ENCODE measurements around the gene PLEKHH2.
"Not testable (repeated sequence)": the region's sequence is repeated elsewhere in the genome, so short reads cannot be mapped to it uniquely, and the experiment has no call there.

PLEKHH2 gene

GRCh38 chr2:43637030-43637803, at the start of gene PLEKHH2:
Gene PLEKHH2 (plus strand): TSS chr2:43637260. CDS start chr2:43644674, 7,414 bp downstream.
- Mint-ChIP-seq H3K36me3 (no peaks in the 10 kb centered on the region), H3K4me3 (peak within 1 kb of the TSS; percentile 77), H3K9me3 (no peaks in the 10 kb centered on the region), H3K27ac (peak within 1 kb of the TSS; percentile 24), H3K4me1 (peaks cover 12% of the 10 kb centered on the region)
- peak; percentile 100 for ATAC-seq
- peak; percentile 89 to 96 for DNase-seq (ENCODE audit: low spot score in 2 of 2)

- ATAC-seq = no peak
- H3K4me3 Mint-ChIP-seq = no peak overlapping the region
- no peaks in the 10 kb centered on the region for H3K9me3 Mint-ChIP-seq
- peaks cover 35% of the 10 kb centered on the region for H3K4me1 Mint-ChIP-seq
- H3K36me3 Mint-ChIP-seq = peaks cover 66% of the 10 kb centered on the region
- no peak overlapping the region for H3K27ac Mint-ChIP-seq
- DNase-seq (ENCODE audit: low spot score in 2 of 2) = no peak
Measured at GRCh38 chr2:43592443-43592842, 44.6 kb upstream of the PLEKHH2 start.

- ATAC-seq = no peak
- Mint-ChIP-seq H3K27ac (no peak overlapping the region), H3K36me3 (peaks cover 58% of the 10 kb centered on the region), H3K4me1 (peaks cover 34% of the 10 kb centered on the region), H3K4me3 (no peak overlapping the region), H3K9me3 (no peaks in the 10 kb centered on the region)
- no peak for DNase-seq (ENCODE audit: low spot score in 2 of 2)
Measured at GRCh38 chr2:43593254-43593653, 43.8 kb upstream of the PLEKHH2 start.

GRCh38 chr2:43594875-43595274, 42.2 kb upstream of the PLEKHH2 start:
- DNase-seq (ENCODE audit: low spot score in 2 of 2) (no peak), ATAC-seq (no peak)
- Mint-ChIP-seq H3K4me1 (peaks cover 34% of the 10 kb centered on the region), H3K4me3 (peak overlapping the region; percentile 94), H3K36me3 (peaks cover 41% of the 10 kb centered on the region), H3K9me3 (no peaks in the 10 kb centered on the region), H3K27ac (peak overlapping the region; percentile 99)

GRCh38 chr2:43595603-43596412, 41.3 kb upstream of the PLEKHH2 start, which contains the start of gene THADA:
Gene THADA (minus strand): TSS chr2:43596038. CDS start chr2:43592392, 3,646 bp downstream.
- ATAC-seq = peak; percentile 98
- peak; percentile 91 to 98 for DNase-seq (ENCODE audit: low spot score in 2 of 2)
- H3K27ac Mint-ChIP-seq = peak within 1 kb of the TSS; percentile 99
- peaks cover 32% of the 10 kb centered on the region for H3K36me3 Mint-ChIP-seq
- peaks cover 34% of the 10 kb centered on the region for H3K4me1 Mint-ChIP-seq
- H3K4me3 Mint-ChIP-seq = peak within 1 kb of the TSS; percentile 94
- H3K9me3 Mint-ChIP-seq = no peaks in the 10 kb centered on the region

GRCh38 chr2:43600596-43600995, 36.5 kb upstream of the PLEKHH2 start:
- peaks cover 15% of the 10 kb centered on the region for H3K4me1 Mint-ChIP-seq
- H3K4me3 Mint-ChIP-seq; ATAC-seq; H3K27ac Mint-ChIP-seq; H3K36me3 Mint-ChIP-seq; H3K9me3 Mint-ChIP-seq; DNase-seq (ENCODE audit: low spot score in 2 of 2): not testable (repeated sequence)

- H3K9me3 Mint-ChIP-seq = no peaks in the 10 kb centered on the region
- no peak for DNase-seq (ENCODE audit: low spot score in 2 of 2)
- H3K27ac Mint-ChIP-seq = no peak overlapping the region
- H3K4me3 Mint-ChIP-seq = no peak overlapping the region
- H3K4me1 Mint-ChIP-seq = peaks cover 6% of the 10 kb centered on the region
- H3K36me3 Mint-ChIP-seq = no peaks in the 10 kb centered on the region
- peak; percentile 34 for ATAC-seq
Measured at GRCh38 chr2:43604674-43605073, 32.4 kb upstream of the PLEKHH2 start.

- no peak overlapping the region for H3K27ac Mint-ChIP-seq
- DNase-seq (ENCODE audit: low spot score in 2 of 2) (no peak), ATAC-seq (peak; percentile 79)
- no peak overlapping the region for H3K4me3 Mint-ChIP-seq
- peaks cover 6% of the 10 kb centered on the region for H3K4me1 Mint-ChIP-seq
- H3K36me3 Mint-ChIP-seq = no peaks in the 10 kb centered on the region
- no peaks in the 10 kb centered on the region for H3K9me3 Mint-ChIP-seq
Measured at GRCh38 chr2:43605079-43605655, 31.9 kb upstream of the PLEKHH2 start.

GRCh38 chr2:43605851-43606250, 31.2 kb upstream of the PLEKHH2 start:
- peaks cover 6% of the 10 kb centered on the region for H3K4me1 Mint-ChIP-seq
- no peak overlapping the region for H3K27ac Mint-ChIP-seq
- H3K4me3 Mint-ChIP-seq = no peak overlapping the region
- no peaks in the 10 kb centered on the region for H3K36me3 Mint-ChIP-seq
- ATAC-seq = no peak
- no peak for DNase-seq (ENCODE audit: low spot score in 2 of 2)
- H3K9me3 Mint-ChIP-seq = no peaks in the 10 kb centered on the region

GRCh38 chr2:43609290-43609918, 27.7 kb upstream of the PLEKHH2 start:
- Mint-ChIP-seq H3K4me3 (no peak overlapping the region), H3K36me3 (no peaks in the 10 kb centered on the region), H3K4me1 (peaks cover 12% of the 10 kb centered on the region), H3K27ac (no peak overlapping the region), H3K9me3 (no peaks in the 10 kb centered on the region)
- ATAC-seq (peak; percentile 71), DNase-seq (ENCODE audit: low spot score in 2 of 2) (peak; percentile 12 to 59)

- Mint-ChIP-seq H3K4me1 (peaks cover 6% of the 10 kb centered on the region), H3K9me3 (no peaks in the 10 kb centered on the region), H3K27ac (no peak overlapping the region), H3K36me3 (no peaks in the 10 kb centered on the region), H3K4me3 (no peak overlapping the region)
- no peak for ATAC-seq
- DNase-seq (ENCODE audit: low spot score in 2 of 2) = no peak
Measured at GRCh38 chr2:43610361-43610760, 26.7 kb upstream of the PLEKHH2 start.

- Mint-ChIP-seq H3K4me1 (peaks cover 6% of the 10 kb centered on the region), H3K9me3 (no peaks in the 10 kb centered on the region), H3K27ac (no peak overlapping the region), H3K36me3 (no peaks in the 10 kb centered on the region), H3K4me3 (no peak overlapping the region)
- DNase-seq (ENCODE audit: low spot score in 2 of 2) (peak; percentile 51 to 87), ATAC-seq (peak; percentile 92)
Measured at GRCh38 chr2:43611987-43612894, 24.8 kb upstream of the PLEKHH2 start.

- H3K4me1 Mint-ChIP-seq = peaks cover 6% of the 10 kb centered on the region
- DNase-seq (ENCODE audit: low spot score in 2 of 2) = no peak
- no peaks in the 10 kb centered on the region for H3K36me3 Mint-ChIP-seq
- H3K9me3 Mint-ChIP-seq = no peaks in the 10 kb centered on the region
- no peak for ATAC-seq
- no peak overlapping the region for H3K27ac Mint-ChIP-seq
- H3K4me3 Mint-ChIP-seq = no peak overlapping the region
Measured at GRCh38 chr2:43612944-43613343, 24.1 kb upstream of the PLEKHH2 start.

- ATAC-seq (no peak), DNase-seq (ENCODE audit: low spot score in 2 of 2) (no peak)
- Mint-ChIP-seq H3K4me3 (no peak overlapping the region), H3K27ac (no peak overlapping the region), H3K4me1 (peaks cover 5% of the 10 kb centered on the region), H3K9me3 (no peaks in the 10 kb centered on the region), H3K36me3 (no peaks in the 10 kb centered on the region)
Measured at GRCh38 chr2:43616967-43617680, 19.9 kb upstream of the PLEKHH2 start.

All from stimulated activated effector memory CD8-positive, alpha-beta T cell treated with anti-CD3 and anti-CD28 coated beads, Interleukin-12 subunit alpha, Interleukin-12 subunit beta, amount 100 ng/mL, for 72 hours (primary cell).